HFFc6 (cell line): ENCODE data around the gene EGFL7. TPM values are rescaled to one million over a fixed set of nuclear protein-coding genes. Genes with fewer than 3 reads are reported as not detected.

Experiments used
- DNase-seq: peaks from one replicate; pipeline ENCODE4 v3.0.0-alpha.2; 2018
- H3K27ac Mint-ChIP-seq: 2 replicates; pipeline ENCODE4 v1.8.0; 2020; ENCODE audit warnings: mild to moderate bottlenecking, mixed read lengths
- H3K27me3 Mint-ChIP-seq: 2 replicates; pipeline ENCODE4 v1.8.0; 2021; ENCODE audit warnings: mild to moderate bottlenecking, moderate library complexity, mixed read lengths; ENCODE audit not compliant: insufficient read depth
- H3K36me3 Mint-ChIP-seq: 2 replicates; pipeline ENCODE4 v1.8.0; 2021; ENCODE audit warnings: low read depth, mixed read lengths
- H3K4me1 Mint-ChIP-seq: 2 replicates; pipeline ENCODE4 v1.8.0; 2020; ENCODE audit warnings: low read depth, mixed read lengths
- H3K4me3 Mint-ChIP-seq: 2 replicates; pipeline ENCODE4 v1.8.0; 2020; ENCODE audit warnings: mild to moderate bottlenecking, moderate library complexity, mixed read lengths
- H3K9me3 Mint-ChIP-seq: 2 replicates; pipeline ENCODE4 v1.8.0; 2020; ENCODE audit warnings: mild to moderate bottlenecking, mixed read lengths
- total RNA-seq, 6 experiments: library from RNA; stranded (reverse); fragmentation: NEBNext Ultra II Directional; extraction: Animal tissue kit (Norgen Biotek cat#: 25700); gene quantifications; 2 replicates in 1 of 6; 3 replicates in 5 of 6; pipeline ENCODE4 v1.2.3, GENCODE V29; 2021
- TF ChIP-seq, protein P1 (sequence below): fragments of 200-600 bp; sonication (generic); IDR thresholded peaks from 2 replicates; pipeline ENCODE4 v1.5.0; 2021; ENCODE audit warnings: antibody characterized with exemption, mild to moderate bottlenecking

EGFL7 gene
- total RNA-seq, 6 experiments from 2014 or later = 3.5 to 6.3 (median 5.6) TPM

DNA sequence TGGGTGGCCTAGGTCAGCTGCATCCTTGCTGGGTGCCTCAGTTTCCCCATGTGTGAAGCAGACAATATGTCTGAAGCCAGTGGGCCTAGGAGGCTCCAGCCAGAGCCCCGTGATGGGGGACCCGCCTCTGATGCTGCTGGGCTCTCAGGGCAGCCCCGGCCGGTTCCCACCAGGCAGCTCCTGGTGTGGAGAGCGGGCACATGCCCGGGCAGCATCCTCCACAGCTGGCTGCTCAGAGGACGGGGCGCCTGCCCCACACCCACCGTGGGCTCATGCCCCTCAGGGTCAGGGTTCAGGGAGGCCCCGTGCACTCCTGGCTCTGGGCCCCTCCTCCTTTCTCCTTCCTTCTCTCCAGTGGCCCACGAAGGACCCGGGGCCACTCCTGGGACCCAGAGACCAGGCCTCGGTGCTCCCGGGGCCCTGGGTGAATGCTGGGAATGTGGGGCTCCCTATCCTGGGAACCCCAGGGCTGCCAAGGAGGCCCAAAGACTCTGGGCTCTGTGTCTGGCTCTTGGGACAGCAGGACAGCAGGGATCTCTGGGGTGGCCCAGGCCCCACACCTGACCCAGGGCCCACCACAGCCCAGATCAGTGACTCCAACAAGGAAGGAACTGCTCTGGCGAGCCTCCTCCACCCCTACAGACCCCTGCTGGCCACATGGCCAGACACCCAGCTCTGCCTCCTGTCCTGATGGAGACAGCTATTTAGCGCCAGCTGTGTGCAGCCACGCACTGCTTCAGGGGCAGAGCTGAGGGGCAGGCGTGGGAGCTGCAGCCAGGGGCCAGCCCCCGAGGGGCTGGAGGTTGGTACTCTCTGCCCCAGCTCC lies 39.5 kb upstream of the EGFL7 start:
- TF ChIP-seq, protein P1, sequence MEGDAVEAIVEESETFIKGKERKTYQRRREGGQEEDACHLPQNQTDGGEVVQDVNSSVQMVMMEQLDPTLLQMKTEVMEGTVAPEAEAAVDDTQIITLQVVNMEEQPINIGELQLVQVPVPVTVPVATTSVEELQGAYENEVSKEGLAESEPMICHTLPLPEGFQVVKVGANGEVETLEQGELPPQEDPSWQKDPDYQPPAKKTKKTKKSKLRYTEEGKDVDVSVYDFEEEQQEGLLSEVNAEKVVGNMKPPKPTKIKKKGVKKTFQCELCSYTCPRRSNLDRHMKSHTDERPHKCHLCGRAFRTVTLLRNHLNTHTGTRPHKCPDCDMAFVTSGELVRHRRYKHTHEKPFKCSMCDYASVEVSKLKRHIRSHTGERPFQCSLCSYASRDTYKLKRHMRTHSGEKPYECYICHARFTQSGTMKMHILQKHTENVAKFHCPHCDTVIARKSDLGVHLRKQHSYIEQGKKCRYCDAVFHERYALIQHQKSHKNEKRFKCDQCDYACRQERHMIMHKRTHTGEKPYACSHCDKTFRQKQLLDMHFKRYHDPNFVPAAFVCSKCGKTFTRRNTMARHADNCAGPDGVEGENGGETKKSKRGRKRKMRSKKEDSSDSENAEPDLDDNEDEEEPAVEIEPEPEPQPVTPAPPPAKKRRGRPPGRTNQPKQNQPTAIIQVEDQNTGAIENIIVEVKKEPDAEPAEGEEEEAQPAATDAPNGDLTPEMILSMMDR = 0 out of 2 replicates have a peak, but pooled peaks have one; percentile 12
- H3K27ac Mint-ChIP-seq = no peak overlapping the region

DNA sequence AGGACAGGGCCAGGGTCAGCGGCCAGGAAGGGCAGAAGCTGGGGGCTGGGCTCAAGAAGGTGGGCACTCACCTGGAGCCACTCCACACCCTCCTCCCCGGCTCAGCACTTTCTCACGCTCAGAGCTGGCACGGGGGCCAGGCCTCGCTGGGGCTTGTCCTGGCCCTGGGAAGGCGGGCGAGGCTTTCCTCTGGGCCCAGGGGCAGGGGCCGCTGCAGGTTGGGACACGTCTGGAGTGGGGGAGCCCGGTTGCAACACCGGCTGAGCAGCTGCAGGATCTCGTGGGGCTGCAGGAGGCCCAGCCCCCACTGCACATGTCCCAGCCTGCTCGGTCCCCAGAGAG lies 38.9 kb upstream of the EGFL7 start:
- Mint-ChIP-seq H3K36me3 (no peaks in the 10 kb centered on the region), H3K4me3 (no peak overlapping the region)

More for the DNA sequence above, 39.5 kb upstream of the EGFL7 start:
- no peak overlapping the region for H3K4me3 Mint-ChIP-seq
- peaks cover 2% of the 10 kb centered on the region for H3K27me3 Mint-ChIP-seq
- H3K36me3 Mint-ChIP-seq = no peaks in the 10 kb centered on the region
- H3K9me3 Mint-ChIP-seq = no peaks in the 10 kb centered on the region
- H3K4me1 Mint-ChIP-seq = no peaks in the 10 kb centered on the region
- DNase-seq = no peak

DNA sequence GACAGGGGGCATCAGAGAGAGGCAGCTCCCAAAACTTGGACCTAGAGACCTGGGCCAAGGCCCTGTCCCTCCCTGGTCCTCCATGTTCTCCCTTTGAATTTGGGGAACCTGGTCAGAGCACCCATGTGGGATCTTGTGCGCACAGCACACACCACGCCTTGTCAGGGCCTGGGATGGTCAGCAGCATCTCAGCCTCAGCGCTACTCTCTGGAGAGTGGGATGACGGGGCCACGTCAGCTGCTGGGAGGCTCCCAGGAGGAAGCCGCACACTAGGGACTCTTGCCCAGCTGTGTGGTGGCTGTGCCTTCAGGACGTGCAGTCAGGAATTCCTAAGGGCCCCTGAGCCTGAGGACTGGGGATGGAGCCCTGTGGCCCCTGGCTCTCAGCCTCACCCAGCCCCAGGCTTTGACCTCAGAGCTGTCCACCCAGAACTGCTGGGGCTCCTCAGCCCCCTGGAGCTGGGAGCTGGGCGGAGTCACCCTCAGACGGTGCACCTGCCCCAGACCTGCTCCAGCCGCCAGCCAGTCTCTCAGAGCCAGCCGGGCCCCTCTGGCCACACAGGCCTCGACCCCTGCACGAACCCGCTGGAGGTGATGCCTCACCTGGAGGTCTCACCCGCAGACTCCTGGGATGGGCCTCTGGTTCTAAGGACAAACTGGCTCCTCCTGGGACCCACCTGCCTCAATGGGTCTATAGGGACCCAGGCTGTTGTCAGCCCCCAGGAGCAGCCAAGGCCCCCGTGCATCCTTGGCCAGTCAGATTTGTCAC lies 38.3 kb upstream of the EGFL7 start:
- DNase-seq = no peak
- Mint-ChIP-seq H3K9me3 (no peaks in the 10 kb centered on the region), H3K27me3 (peaks cover 2% of the 10 kb centered on the region; the same call in 1 of the 2 replicates), H3K4me3 (no peak overlapping the region), H3K36me3 (no peaks in the 10 kb centered on the region), H3K27ac (no peak overlapping the region), H3K4me1 (no peaks in the 10 kb centered on the region)
- TF ChIP-seq, protein P1 = no peak

More for the DNA sequence above, 38.9 kb upstream of the EGFL7 start:
- no peaks in the 10 kb centered on the region for H3K4me1 Mint-ChIP-seq
- TF ChIP-seq, protein P1 = no peak
- no peak for DNase-seq
- no peaks in the 10 kb centered on the region for H3K9me3 Mint-ChIP-seq
- no peak overlapping the region for H3K27ac Mint-ChIP-seq
- H3K27me3 Mint-ChIP-seq = peaks cover 2% of the 10 kb centered on the region; the same call in 1 of the 2 replicates

DNA sequence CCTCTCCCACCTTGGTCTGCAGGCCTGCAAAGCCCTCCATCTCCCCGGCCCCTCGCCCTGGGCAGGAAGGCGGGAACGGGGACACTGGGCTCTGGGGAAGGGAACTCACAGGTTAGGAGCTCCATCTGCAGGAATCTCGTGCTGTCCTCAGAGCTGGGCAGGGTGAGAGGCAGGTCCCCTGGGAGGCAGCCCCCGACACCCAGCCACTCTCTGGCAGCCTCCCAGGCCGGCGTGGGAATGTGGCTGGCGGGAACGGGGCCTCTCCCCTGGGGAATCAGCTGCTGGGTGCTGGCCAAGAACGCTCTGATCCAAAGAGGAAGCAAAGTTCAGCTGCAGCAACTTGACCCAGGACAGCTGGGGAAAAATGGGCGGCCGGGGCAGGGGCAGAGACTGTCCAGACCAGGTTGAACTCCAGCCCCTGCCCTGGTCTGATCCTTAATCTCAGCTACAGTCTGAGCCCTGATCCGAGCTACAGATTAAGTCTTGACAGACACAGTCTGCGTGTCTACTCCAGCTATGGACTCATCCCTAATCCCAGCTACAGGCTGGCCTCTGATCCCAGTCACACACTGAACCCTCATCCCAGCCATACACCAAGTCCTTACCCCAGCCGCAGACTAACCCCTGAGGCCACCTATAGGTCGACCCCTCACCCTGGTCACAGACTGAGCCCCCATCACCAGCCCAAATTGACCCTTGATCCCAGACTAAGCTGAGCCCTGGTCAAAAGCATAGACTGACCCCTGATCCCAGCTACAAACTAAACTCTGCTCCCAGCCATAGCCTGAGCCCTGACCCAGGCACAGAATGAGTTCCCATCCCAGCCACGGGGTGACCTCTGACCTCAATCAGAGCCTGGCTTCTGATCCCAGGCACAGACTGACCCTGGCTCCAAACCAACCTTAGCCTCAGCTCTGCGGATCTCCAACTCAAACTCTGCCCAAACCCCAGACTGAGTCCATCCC lies 37.3 kb upstream of the EGFL7 start:
- Mint-ChIP-seq H3K27me3 (peaks cover 5% of the 10 kb centered on the region; the same call in 1 of the 2 replicates), H3K36me3 (no peaks in the 10 kb centered on the region), H3K4me1 (no peaks in the 10 kb centered on the region), H3K9me3 (no peaks in the 10 kb centered on the region), H3K4me3 (no peak overlapping the region), H3K27ac (no peak overlapping the region)
- TF ChIP-seq, protein P1 = peak; percentile 57; the same call in 1 of the 2 replicates
- DNase-seq = peak; percentile 10
